ENCODE results near the gene CLINT1. TPM values are rescaled to one million over a fixed set of nuclear protein-coding genes. Genes with fewer than 3 reads are reported as not detected.

Gene CLINT1
- total RNA-seq, 1 experiment from 2014 or later: 69.2 TPM

GRCh38 chr5:157821405-157821804, 37.5 kb downstream of the CLINT1 start:
- ATAC-seq: no peak
- CTCF ChIA-PET: no interaction called here
- BruUV-seq (replicated peaks): no TSS peak
- no peak for TF ChIP-seq RAD21 (IDR thresholded peaks at IDR 0.05; ENCODE audit: low read depth)
- TF ChIP-seq POLR2A (IDR thresholded peaks at IDR 0.05; ENCODE audit: borderline replicate concordance, extremely low read depth, insufficient read depth, insufficient read length): no peak
- TF ChIP-seq FOSL1 (IDR thresholded peaks at IDR 0.05; ENCODE audit: low read depth): no peak
- TF ChIP-seq, protein P1, sequence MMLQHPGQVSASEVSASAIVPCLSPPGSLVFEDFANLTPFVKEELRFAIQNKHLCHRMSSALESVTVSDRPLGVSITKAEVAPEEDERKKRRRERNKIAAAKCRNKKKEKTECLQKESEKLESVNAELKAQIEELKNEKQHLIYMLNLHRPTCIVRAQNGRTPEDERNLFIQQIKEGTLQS (IDR thresholded peaks at IDR 0.05): no peak
- no peak for TF ChIP-seq SIN3A (IDR thresholded peaks at IDR 0.05; ENCODE audit: low read depth)
- no peak for TF ChIP-seq ZNF274 (IDR thresholded peaks at IDR 0.05; ENCODE audit: low read depth, low read length)
- no peak for TF ChIP-seq SP1 (IDR thresholded peaks at IDR 0.05; ENCODE audit: low read depth)
- TF ChIP-seq JUND (IDR thresholded peaks at IDR 0.05): no peak
- no peak for TF ChIP-seq MAX (IDR thresholded peaks at IDR 0.05)
- no peak for TF ChIP-seq EZH2phosphoT487 (IDR thresholded peaks at IDR 0.05; ENCODE audit: borderline replicate concordance)
- TF ChIP-seq EZH2 (IDR thresholded peaks at IDR 0.05): no peak
- TF ChIP-seq TCF7L2 (IDR thresholded peaks at IDR 0.05; ENCODE audit: borderline replicate concordance, extremely low read depth, insufficient read depth, insufficient read length): no peak
- TF ChIP-seq CEBPB (IDR thresholded peaks at IDR 0.05; ENCODE audit: low read depth): no peak
- no peak for TF ChIP-seq SRF (IDR thresholded peaks at IDR 0.05; ENCODE audit: low read depth)
- TF ChIP-seq YY1 (IDR thresholded peaks at IDR 0.05; ENCODE audit: extremely low read depth, insufficient replicate concordance, low read depth, low read length): no peak
- TF ChIP-seq, protein P2, sequence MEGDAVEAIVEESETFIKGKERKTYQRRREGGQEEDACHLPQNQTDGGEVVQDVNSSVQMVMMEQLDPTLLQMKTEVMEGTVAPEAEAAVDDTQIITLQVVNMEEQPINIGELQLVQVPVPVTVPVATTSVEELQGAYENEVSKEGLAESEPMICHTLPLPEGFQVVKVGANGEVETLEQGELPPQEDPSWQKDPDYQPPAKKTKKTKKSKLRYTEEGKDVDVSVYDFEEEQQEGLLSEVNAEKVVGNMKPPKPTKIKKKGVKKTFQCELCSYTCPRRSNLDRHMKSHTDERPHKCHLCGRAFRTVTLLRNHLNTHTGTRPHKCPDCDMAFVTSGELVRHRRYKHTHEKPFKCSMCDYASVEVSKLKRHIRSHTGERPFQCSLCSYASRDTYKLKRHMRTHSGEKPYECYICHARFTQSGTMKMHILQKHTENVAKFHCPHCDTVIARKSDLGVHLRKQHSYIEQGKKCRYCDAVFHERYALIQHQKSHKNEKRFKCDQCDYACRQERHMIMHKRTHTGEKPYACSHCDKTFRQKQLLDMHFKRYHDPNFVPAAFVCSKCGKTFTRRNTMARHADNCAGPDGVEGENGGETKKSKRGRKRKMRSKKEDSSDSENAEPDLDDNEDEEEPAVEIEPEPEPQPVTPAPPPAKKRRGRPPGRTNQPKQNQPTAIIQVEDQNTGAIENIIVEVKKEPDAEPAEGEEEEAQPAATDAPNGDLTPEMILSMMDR (IDR thresholded peaks at IDR 0.05 in 2 of 3, conservative IDR thresholded peaks at IDR 0.05 in 1 of 3; ENCODE audit: borderline replicate concordance in 1 of 3, insufficient read depth in 1 of 3, low read depth in 2 of 3, low read length in 2 of 3): no peak
- Histone ChIP-seq H3K79me2 (ENCODE audit: insufficient read depth, low read length) (peaks cover 96% of the 10 kb centered on the region), H3K9ac (ENCODE audit: low read length) (no peak overlapping the region), H3K4me3 (replicated peaks in 1 of 2; ENCODE audit: low read depth in 1 of 2, low read length in 2 of 2) (no peak overlapping the region), H2AFZ (ENCODE audit: low read depth, low read length, poor library complexity, severe bottlenecking) (no peak overlapping the region), H3K4me1 (ENCODE audit: control insufficient read depth in 1 of 2, insufficient read depth in 2 of 2, low read length in 2 of 2) (peaks cover 2 to 4% of the 10 kb centered on the region in 2 experiments; a peak in 1 of 4 replicates), H4K20me1 (ENCODE audit: insufficient read depth) (peaks cover 42% of the 10 kb centered on the region; the same call in 1 of the 2 replicates), H3K36me3 (ENCODE audit: control insufficient read depth in 1 of 2, insufficient read depth in 2 of 2, low read length in 2 of 2) (no peaks in the 10 kb centered on the region; a peak in 1 of 4 replicates), H3K9me3 (ENCODE audit: control insufficient read depth in 1 of 2, insufficient read depth in 1 of 2, low read depth in 1 of 2, low read length in 2 of 2) (no peaks in the 10 kb centered on the region), H3K27me3 (ENCODE audit: insufficient read depth, low read length) (no peaks in the 10 kb centered on the region), H3K27ac (ENCODE audit: low read depth, low read length) (no peak overlapping the region), H3K9me2 (ENCODE audit: insufficient read depth) (no peaks in the 10 kb centered on the region), H3K4me2 (ENCODE audit: low read length) (no peak overlapping the region)
- POLR2A ChIA-PET: no interaction called here
- intact Hi-C loops (cut with micrococcal nuclease): loop anchor here (5.0 to 10.0 kb wide), 2 partner anchors 126 to 253 kb away; no protein-coding TSS in a partner anchor
- RAD21 ChIA-PET (ENCODE audit: low non-redundant PET in 1 of 2, low total read pairs in 2 of 2, uncharacterized antibody in 2 of 2, unreplicated experiment in 2 of 2): no interaction called here
- no peak for DNase-seq (ENCODE audit: low read depth, low spot score)

All from HCT116 (cell line).